ENCODE data around the gene GPSM1. TPM values are rescaled to one million over a fixed set of nuclear protein-coding genes. Genes with fewer than 3 reads are reported as not detected.

GPSM1 gene
- total RNA-seq, 1 experiment from 2014 or later: 24.7 TPM

- no peak overlapping the region for H3K9ac ChIP-seq (ENCODE audit: extremely low read depth, insufficient read length, low read length)
- no peak overlapping the region; the same call in 1 of the 2 replicates for H3K14ac ChIP-seq (ENCODE audit: insufficient read depth, low read length)
- H3K79me2 ChIP-seq (ENCODE audit: insufficient read depth, low read length): no peaks in the 10 kb centered on the region
- H3K27ac Mint-ChIP-seq: no peak overlapping the region
- H3K4me3 Mint-ChIP-seq: no peak overlapping the region
- H2AK5ac ChIP-seq (ENCODE audit: insufficient read length, low read length): no peak overlapping the region
- no peak overlapping the region for H3K4me2 ChIP-seq (ENCODE audit: insufficient read depth, insufficient read length, low read length)
- H3K4me1 ChIP-seq (ENCODE audit: insufficient read depth, low read length): no peaks in the 10 kb centered on the region
- H3K27me3 ChIP-seq (ENCODE audit: insufficient read depth, low read length): no peaks in the 10 kb centered on the region
- no peak overlapping the region for H4K8ac ChIP-seq (replicated peaks; ENCODE audit: insufficient read length, low read depth, low read length)
- H3K18ac ChIP-seq (ENCODE audit: insufficient read length, low read depth, low read length): no peak overlapping the region
- H4K91ac ChIP-seq (ENCODE audit: insufficient read length, low read depth, low read length): no peak overlapping the region
- no peak overlapping the region for H3K27ac ChIP-seq (ENCODE audit: insufficient read length, low read depth, low read length)
- peaks cover 3% of the 10 kb centered on the region for H3K27me3 Mint-ChIP-seq (ENCODE audit: low read depth)
- no peak overlapping the region for H3K23ac ChIP-seq (ENCODE audit: insufficient read length, low read depth, low read length)
- no peaks in the 10 kb centered on the region for H3K79me1 ChIP-seq (ENCODE audit: insufficient read depth, low read depth, low read length, poor library complexity, severe bottlenecking)
- WGBS (ENCODE audit: extremely low coverage, insufficient read length, low lambda C conversion rate): no CpG with 5 or more reads among the region's 14 CpGs
- H2BK120ac ChIP-seq (ENCODE audit: low read depth, low read length, poor library complexity, severe bottlenecking): no peak overlapping the region
- no peaks in the 10 kb centered on the region for H3K23me2 ChIP-seq (ENCODE audit: insufficient read length, low read depth, low read length, poor library complexity, severe bottlenecking)
- no peak overlapping the region for H4K5ac ChIP-seq (ENCODE audit: insufficient read length, low read depth, low read length)
- H2BK5ac ChIP-seq (ENCODE audit: insufficient read length, low read length): no peak overlapping the region
- no peak for DNase-seq
- no peak overlapping the region for H2BK20ac ChIP-seq (ENCODE audit: low read depth, low read length, poor library complexity, severe bottlenecking)
- no peak overlapping the region for H3K56ac ChIP-seq (ENCODE audit: insufficient read length, low read depth, low read length)
- H4K20me1 ChIP-seq (ENCODE audit: control insufficient read depth, insufficient read depth, insufficient read length): no peaks in the 10 kb centered on the region
- H3K4ac ChIP-seq (ENCODE audit: low read depth, low read length): no peak overlapping the region
- H3T11ph ChIP-seq (ENCODE audit: low read length): no peak overlapping the region
- TF ChIP-seq, protein P1, sequence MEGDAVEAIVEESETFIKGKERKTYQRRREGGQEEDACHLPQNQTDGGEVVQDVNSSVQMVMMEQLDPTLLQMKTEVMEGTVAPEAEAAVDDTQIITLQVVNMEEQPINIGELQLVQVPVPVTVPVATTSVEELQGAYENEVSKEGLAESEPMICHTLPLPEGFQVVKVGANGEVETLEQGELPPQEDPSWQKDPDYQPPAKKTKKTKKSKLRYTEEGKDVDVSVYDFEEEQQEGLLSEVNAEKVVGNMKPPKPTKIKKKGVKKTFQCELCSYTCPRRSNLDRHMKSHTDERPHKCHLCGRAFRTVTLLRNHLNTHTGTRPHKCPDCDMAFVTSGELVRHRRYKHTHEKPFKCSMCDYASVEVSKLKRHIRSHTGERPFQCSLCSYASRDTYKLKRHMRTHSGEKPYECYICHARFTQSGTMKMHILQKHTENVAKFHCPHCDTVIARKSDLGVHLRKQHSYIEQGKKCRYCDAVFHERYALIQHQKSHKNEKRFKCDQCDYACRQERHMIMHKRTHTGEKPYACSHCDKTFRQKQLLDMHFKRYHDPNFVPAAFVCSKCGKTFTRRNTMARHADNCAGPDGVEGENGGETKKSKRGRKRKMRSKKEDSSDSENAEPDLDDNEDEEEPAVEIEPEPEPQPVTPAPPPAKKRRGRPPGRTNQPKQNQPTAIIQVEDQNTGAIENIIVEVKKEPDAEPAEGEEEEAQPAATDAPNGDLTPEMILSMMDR (conservative IDR thresholded peaks at IDR 0.05): no peak
- no peak overlapping the region for H2AFZ ChIP-seq (ENCODE audit: low read length)
- peaks cover 0 to 6% of the 10 kb centered on the region in 2 experiments; a peak in 1 of 4 replicates for H3K4me1 Mint-ChIP-seq
- no peak overlapping the region for H2BK15ac ChIP-seq (ENCODE audit: low read depth, low read length)
- H3K9me3 Mint-ChIP-seq: peaks cover 0 to 3% of the 10 kb centered on the region in 2 experiments; a peak in 2 of 5 replicates
- no peak overlapping the region for H2BK12ac ChIP-seq (ENCODE audit: insufficient read length, low read depth, low read length)
- H3K36me3 Mint-ChIP-seq (ENCODE audit: insufficient read depth in 1 of 3, low read depth in 3 of 3): no peaks in the 10 kb centered on the region
- H3K9me3 ChIP-seq (ENCODE audit: control insufficient read depth, low read depth, low read length): no peaks in the 10 kb centered on the region
Measured at GRCh38 chr9:136277746-136278145, 49.6 kb upstream of the GPSM1 start.
